Fibroblast of mammary gland (primary cell): ENCODE results near the gene KCNC2.
"Not testable (repeated sequence)": the region's sequence is repeated elsewhere in the genome, so short reads cannot be mapped to it uniquely, and the experiment has no call there.

Experiments
- DNase-seq: peaks from one replicate; pipeline ENCODE4 v3.0.0-alpha.2; 2010; ENCODE audit warnings: low read depth
- H3K4me3 ChIP-seq: 2 replicates; pipeline ENCODE4 v1.5.1; 2011; ENCODE audit warnings: low read depth, mild to moderate bottlenecking, low read length, moderate library complexity; ENCODE audit not compliant: control insufficient read depth
- CTCF ChIP-seq: conservative IDR thresholded peaks from 2 replicates; pipeline ENCODE4 v1.5.1; 2011; ENCODE audit warnings: low read depth, low read length, inconsistent platforms; ENCODE audit not compliant: control insufficient read depth, insufficient read depth

KCNC2 gene

DNA sequence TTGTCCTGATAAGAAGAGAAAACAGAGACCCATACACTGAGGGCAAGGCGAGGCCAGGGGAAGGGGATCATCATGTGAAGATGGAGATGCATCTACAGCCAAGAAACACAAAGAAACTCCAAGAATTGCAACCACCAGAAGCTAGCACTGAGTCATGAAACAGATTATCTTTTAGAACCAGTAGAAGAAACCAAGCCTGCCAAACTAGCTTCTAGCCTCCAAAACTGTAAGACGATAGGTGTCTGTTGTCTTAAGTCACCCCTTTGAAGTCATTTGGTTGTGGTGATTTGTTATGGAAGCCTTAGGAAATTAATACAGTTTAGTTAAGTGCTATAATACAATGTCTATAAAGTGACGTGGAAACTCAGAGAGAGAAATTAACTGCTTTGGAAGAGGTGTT lies 15.4 kb downstream of the KCNC2 start:
- no peak for DNase-seq
- no peak overlapping the region for H3K4me3 ChIP-seq
- TF ChIP-seq CTCF: no peak

DNA sequence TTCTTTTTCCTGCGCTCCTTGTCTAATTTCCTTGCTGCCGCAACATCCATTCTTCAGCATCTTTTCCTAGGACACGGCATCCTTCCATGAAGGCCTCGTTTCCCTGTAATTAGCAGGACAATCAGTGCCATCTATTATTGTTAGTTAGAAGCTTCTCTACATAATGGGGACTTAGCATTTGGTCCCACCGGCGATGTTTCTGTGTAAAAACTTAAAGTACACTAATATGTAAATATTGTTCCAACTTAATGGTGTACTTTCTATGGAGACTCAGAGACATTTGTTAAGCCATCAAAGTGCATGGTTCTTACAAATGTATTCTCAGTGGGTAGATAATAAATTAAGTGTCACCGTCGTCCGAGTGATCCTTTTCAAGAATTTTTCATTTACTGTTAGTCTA lies 17.4 kb downstream of the KCNC2 start:
- no peak overlapping the region for H3K4me3 ChIP-seq
- no peak for DNase-seq
- TF ChIP-seq CTCF: no peak

DNA sequence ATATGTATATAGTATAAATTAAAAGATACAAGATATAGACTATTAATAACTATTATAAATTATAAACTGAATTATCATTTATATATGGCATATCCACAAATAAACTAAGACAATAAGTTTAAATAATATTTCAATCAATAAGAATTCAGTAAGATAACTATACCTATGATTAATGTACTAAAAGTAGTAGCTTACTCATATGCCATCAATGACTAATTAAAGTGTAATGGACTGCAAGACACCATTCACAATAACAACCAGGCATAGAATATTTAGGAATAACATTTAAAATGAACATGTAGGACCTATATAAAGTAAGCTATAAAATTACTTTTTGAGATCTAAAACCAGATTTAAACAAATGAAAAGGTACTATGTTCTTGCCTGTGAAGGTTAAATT lies 18.8 kb downstream of the KCNC2 start:
- no peak for TF ChIP-seq CTCF
- H3K4me3 ChIP-seq: no peak overlapping the region
- no peak for DNase-seq

DNA sequence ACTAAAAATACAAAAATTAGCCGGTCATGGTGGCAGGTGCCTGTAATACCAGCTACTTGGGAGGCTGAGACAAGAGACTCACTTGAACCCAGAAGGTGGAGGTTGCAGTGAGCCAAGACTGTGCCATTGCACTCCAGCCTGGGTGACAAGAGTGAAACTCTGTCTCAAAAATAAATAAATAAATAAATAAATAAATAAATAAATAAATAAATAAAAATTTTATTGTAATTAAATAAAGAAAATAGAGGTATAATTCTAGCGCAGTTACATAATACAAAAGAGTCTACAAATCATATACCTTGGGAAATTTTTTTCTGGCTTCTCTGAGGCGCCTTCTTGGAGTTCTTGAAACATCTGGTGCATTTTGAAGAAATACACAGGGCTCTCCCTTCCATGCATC lies 23.8 kb downstream of the KCNC2 start:
- not testable (repeated sequence) for DNase-seq

GRCh38 chr12:75184516-75184915 lies 25.1 kb downstream of the KCNC2 start:
- DNase-seq: no peak

More for the DNA sequence above, 23.8 kb downstream of the KCNC2 start:
- H3K4me3 ChIP-seq: not testable (repeated sequence)

DNA sequence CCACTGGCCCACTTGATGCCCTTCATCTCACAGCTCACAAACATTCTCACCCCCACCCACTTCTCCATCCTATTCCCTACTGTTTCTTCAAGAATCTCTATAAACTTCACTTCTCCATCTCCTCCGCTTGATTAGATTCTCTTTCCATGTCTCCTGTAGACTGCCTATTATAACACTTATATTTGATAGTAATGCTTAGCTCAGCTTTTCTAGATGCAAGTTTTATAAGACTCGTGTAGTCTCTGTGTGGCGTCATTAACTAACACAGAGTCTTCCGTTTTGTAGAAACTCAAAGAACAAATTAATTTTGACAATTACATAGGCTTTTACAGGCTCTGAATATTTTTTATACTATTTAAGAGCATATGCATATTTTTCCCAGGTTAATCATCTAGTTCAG lies 25.7 kb downstream of the KCNC2 start:
- H3K4me3 ChIP-seq: no peak overlapping the region
- no peak for DNase-seq
- no peak for TF ChIP-seq CTCF

More at GRCh38 chr12:75184516-75184915, 25.1 kb downstream of the KCNC2 start:
- no peak overlapping the region for H3K4me3 ChIP-seq
- no peak for TF ChIP-seq CTCF

- no peak overlapping the region for H3K4me3 ChIP-seq
- no peak for TF ChIP-seq CTCF
- peak; percentile 92 for DNase-seq
These were observed 31.6 kb downstream of the KCNC2 start for GRCh38 chr12:75177997-75178396.

GRCh38 chr12:75172611-75173010 lies 37.0 kb downstream of the KCNC2 start:
- no peak for TF ChIP-seq CTCF
- no peak overlapping the region for H3K4me3 ChIP-seq

More at GRCh38 chr12:75172611-75173010, 37.0 kb downstream of the KCNC2 start:
- no peak for DNase-seq
